ENCODE results near the gene PRKAR2B.

The PRKAR2B gene

DNA sequence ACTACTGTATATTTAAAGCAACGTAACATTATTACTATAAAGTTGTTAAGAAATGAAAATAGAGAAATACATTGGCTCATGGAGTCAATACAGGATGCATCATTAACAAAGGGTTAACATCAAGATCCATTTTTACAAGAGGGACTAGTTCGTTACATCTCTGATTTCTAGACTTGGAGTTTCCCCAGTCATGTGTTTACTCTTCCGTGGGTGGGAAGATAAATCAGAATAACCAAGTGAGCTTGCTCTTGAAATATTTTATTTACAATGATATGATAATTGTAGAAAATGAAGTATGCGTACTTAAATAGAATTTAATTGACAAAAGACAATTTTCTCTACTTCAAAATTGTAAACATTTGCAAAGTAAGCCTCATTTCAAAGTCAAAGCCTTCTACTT, 1.0 kb upstream of the PRKAR2B start:
- H3K4me3 ChIP-seq (ENCODE audit: low read depth, low read length), result no peak overlapping the region
- DNase-seq (ENCODE audit: low read depth), result no peak
- TF ChIP-seq, protein P1, sequence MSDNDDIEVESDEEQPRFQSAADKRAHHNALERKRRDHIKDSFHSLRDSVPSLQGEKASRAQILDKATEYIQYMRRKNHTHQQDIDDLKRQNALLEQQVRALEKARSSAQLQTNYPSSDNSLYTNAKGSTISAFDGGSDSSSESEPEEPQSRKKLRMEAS (IDR thresholded peaks at IDR 0.05; ENCODE audit: low read depth, low read length), result no peak
- TF ChIP-seq MYC (IDR thresholded peaks at IDR 0.05; ENCODE audit: low read depth, low read length) (no peak), POLR2A (IDR thresholded peaks at IDR 0.05; ENCODE audit: extremely low read depth, insufficient read length) (no peak), CTCF (IDR thresholded peaks at IDR 0.05; ENCODE audit: low read depth, low read length) (no peak)

GRCh38 chr7:107043921-107044346, 571 bp upstream of the PRKAR2B start:
- H3K4me3 ChIP-seq (ENCODE audit: low read depth, low read length), result peak overlapping the region; percentile 43
- TF ChIP-seq, protein P1 (IDR thresholded peaks at IDR 0.05; ENCODE audit: low read depth, low read length), result no peak
- no peak for TF ChIP-seq POLR2A (IDR thresholded peaks at IDR 0.05; ENCODE audit: extremely low read depth, insufficient read length)
- no peak for TF ChIP-seq CTCF (IDR thresholded peaks at IDR 0.05; ENCODE audit: low read depth, low read length)
- TF ChIP-seq MYC (IDR thresholded peaks at IDR 0.05; ENCODE audit: low read depth, low read length), result no peak
- no peak for DNase-seq (ENCODE audit: low read depth)

- H3K4me3 ChIP-seq (ENCODE audit: low read depth, low read length), result peak overlapping the region; percentile 32
- peak; percentile 12 for DNase-seq (ENCODE audit: low read depth)
These were observed 873 bp downstream of the PRKAR2B start for GRCh38 chr7:107045195-107045960.

GRCh38 chr7:107045980-107046379, 1.5 kb downstream of the PRKAR2B start:
- H3K4me3 ChIP-seq (ENCODE audit: low read depth, low read length), result no peak overlapping the region
- peak; percentile 39 for DNase-seq (ENCODE audit: low read depth)
- TF ChIP-seq CTCF (IDR thresholded peaks at IDR 0.05; ENCODE audit: low read depth, low read length), result no peak
- no peak for TF ChIP-seq MYC (IDR thresholded peaks at IDR 0.05; ENCODE audit: low read depth, low read length)
- no peak for TF ChIP-seq POLR2A (IDR thresholded peaks at IDR 0.05; ENCODE audit: extremely low read depth, insufficient read length)
- TF ChIP-seq, protein P1 (IDR thresholded peaks at IDR 0.05; ENCODE audit: low read depth, low read length), result no peak

More at GRCh38 chr7:107045195-107045960, 873 bp downstream of the PRKAR2B start:
- TF ChIP-seq POLR2A (IDR thresholded peaks at IDR 0.05; ENCODE audit: extremely low read depth, insufficient read length), result no peak
- TF ChIP-seq, protein P1 (IDR thresholded peaks at IDR 0.05; ENCODE audit: low read depth, low read length), result no peak
- no peak for TF ChIP-seq CTCF (IDR thresholded peaks at IDR 0.05; ENCODE audit: low read depth, low read length)
- TF ChIP-seq MYC (IDR thresholded peaks at IDR 0.05; ENCODE audit: low read depth, low read length), result no peak

DNA sequence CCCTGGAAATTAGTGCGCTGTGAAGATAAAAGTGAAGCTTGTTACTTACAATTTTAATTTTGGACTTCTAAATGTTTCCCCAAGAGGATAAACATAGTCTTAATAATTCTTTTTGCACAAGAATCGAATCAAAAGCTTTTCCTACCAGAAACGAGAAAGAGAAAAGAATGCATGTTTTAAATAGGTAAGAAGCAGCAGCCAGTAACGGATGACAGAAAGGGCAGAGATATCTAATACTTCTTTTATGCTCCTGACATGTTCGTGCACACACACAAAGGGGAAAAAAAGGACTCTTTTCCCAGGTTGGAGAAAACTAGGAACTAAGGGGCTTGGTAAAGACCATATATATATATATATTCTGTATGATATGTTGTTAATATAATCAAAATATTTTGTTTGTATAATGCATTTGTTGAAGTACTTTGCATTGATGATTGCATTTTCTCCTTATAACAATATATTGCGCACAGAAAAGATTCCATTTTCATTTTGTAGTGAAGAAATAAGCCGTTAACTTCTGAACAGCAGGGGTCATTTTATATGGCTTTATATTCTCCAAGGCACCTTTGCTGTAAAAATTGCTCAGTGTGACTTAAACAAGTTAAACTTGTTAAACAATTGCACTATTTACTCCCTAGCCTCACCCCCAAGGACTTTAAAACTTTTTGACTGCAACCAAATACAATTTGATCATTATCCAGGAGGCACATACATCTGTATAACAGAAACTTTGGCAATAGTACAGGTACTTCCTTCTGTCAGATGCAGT, 2.2 kb downstream of the PRKAR2B start:
- no peak overlapping the region for H3K4me3 ChIP-seq (ENCODE audit: low read depth, low read length)
- no peak for DNase-seq (ENCODE audit: low read depth)
- TF ChIP-seq MYC (IDR thresholded peaks at IDR 0.05; ENCODE audit: low read depth, low read length), result no peak
- TF ChIP-seq CTCF (IDR thresholded peaks at IDR 0.05; ENCODE audit: low read depth, low read length), result no peak
- TF ChIP-seq, protein P1 (IDR thresholded peaks at IDR 0.05; ENCODE audit: low read depth, low read length), result no peak
- no peak for TF ChIP-seq POLR2A (IDR thresholded peaks at IDR 0.05; ENCODE audit: extremely low read depth, insufficient read length)

Data from NB4 (cell line).